Activated naive CD4-positive, alpha-beta T cell treated with anti-CD3 and anti-CD28 coated beads for 36 hours (primary cell): ENCODE measurements around the gene HUS1B. TPM values are rescaled to one million over a fixed set of nuclear protein-coding genes. Genes with fewer than 3 reads are reported as not detected.
A peak's percentile ranks its signal among the peaks of the same experiment; 100 is the strongest.
"Not testable (repeated sequence)": the region's sequence is repeated elsewhere in the genome, so short reads cannot be mapped to it uniquely, and the experiment has no call there.

Source experiments
- CTCF ChIA-PET: fragments of 350-600 bp; sonication (Branson Sonifier 250); formaldehyde crosslinking; loops from one replicate; lab custom pipeline; 2021; ENCODE audit warnings: antibody characterized with exemption; lab: Charles Lee
- DNase-seq: peaks from one replicate; pipeline ENCODE4 v3.0.0-alpha.2; 2020
- H3K27ac Mint-ChIP-seq: one replicate; pipeline ENCODE4 v1.8.0; 2021; ENCODE audit warnings: mild to moderate bottlenecking, mixed read lengths
- H3K27me3 Mint-ChIP-seq: one replicate; pipeline ENCODE4 v1.8.0; 2021; ENCODE audit warnings: low read depth, mixed read lengths
- H3K36me3 Mint-ChIP-seq: one replicate; pipeline ENCODE4 v1.8.0; 2021; ENCODE audit warnings: low read depth, mixed read lengths
- H3K4me1 Mint-ChIP-seq: one replicate; pipeline ENCODE4 v1.8.0; 2021; ENCODE audit warnings: low read depth, mixed read lengths
- H3K4me3 Mint-ChIP-seq: one replicate; pipeline ENCODE4 v1.8.0; 2021; ENCODE audit warnings: mild to moderate bottlenecking, moderate library complexity, mixed read lengths
- H3K9me3 Mint-ChIP-seq: one replicate; pipeline ENCODE4 v1.8.0; 2021; ENCODE audit warnings: mixed read lengths
- intact Hi-C: fragments of 100-400 bp; cut with micrococcal nuclease; formaldehyde crosslinking; loops from one replicate; pipeline ENCODE4 v1.15.1; 2023
- total RNA-seq, 2 experiments: library from RNA; stranded (reverse); gene quantifications; one replicate each; pipeline ENCODE4 v1.2.3, GENCODE V29; 2021

HUS1B gene
- 1 to 10 TPM in 1 of 2 experiments, under 1 TPM in 1; 0.67 to 1.2 TPM for total RNA-seq

DNA sequence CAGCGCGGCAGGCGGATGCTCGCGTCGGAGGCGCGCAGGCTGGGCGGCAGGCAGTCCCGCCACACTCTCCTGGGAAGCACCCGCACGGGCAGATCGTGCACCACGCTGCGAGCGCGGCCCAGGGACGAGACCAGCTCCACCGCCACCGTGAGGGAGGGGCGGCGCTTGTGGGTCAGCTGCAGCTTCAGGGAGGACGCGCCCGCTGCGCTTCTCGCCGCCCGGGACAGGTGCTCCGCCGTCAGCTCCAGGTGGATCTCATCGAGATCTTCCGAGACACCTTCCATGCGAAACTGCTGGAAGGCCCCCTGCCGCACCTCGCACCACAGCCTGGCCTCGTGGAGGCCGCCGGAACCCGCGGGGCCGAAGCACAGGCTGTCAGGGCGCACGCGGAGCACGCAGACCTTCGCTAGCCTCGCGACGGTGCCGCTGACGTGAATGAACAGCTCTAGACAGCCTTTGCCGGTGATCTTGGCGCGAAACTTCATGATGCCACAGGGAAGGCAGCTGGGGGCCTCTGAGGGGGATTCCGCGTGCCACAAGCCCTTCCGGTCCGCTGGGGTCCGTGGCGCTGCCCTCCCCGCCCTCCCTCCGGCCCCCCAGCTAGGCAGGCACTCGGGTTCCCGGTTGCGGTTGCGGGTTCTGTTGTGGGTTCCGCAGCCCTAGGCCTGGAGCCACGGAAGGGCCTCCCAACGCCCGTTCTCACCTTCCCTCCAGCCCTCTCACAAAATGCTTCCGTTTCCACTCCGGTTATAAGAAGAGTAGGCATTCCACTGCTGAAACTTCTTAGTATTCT lies at the start of gene HUS1B:
HUS1B (minus strand) TSS at position 641 of the 793 bp plus-strand sequence; CDS start at position 485, 156 bp downstream.
- intact Hi-C loops: no loop called here
- no peaks in the 10 kb centered on the region for H3K27me3 Mint-ChIP-seq
- no peak within 1 kb of the TSS for H3K27ac Mint-ChIP-seq
- H3K9me3 Mint-ChIP-seq: peaks cover 2% of the 10 kb centered on the region
- H3K4me1 Mint-ChIP-seq: peaks cover 40% of the 10 kb centered on the region
- H3K36me3 Mint-ChIP-seq: peaks cover 14% of the 10 kb centered on the region
- CTCF ChIA-PET: interaction anchor here (0.6 kb wide), 1 partner anchor 268 kb away, joined by 3 read pairs; no protein-coding TSS in a partner anchor
- no peak for DNase-seq
- H3K4me3 Mint-ChIP-seq: no peak within 1 kb of the TSS

DNA sequence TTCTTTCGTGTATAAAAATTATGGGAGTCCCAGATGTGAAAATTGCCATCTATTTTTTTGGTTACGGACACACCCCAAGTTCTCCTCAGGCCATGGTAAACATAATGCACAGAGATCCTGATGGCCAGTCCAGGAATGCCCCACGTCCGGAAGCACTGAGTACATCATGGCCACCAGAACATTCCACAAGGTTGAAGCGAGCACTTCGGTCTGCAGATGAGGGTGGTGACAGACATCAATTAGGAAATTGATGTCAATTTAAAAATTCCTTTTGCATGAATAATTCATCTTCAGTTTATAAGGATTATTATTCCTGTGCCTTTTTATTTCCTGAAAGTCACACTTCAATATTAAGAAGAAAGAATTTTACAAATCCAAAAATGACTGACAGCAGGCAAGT lies 49.2 kb upstream of the HUS1B start:
- Mint-ChIP-seq H3K4me1 (peaks cover 14% of the 10 kb centered on the region), H3K27me3 (peaks cover 4% of the 10 kb centered on the region), H3K4me3 (no peak overlapping the region), H3K27ac (no peak overlapping the region), H3K36me3 (no peaks in the 10 kb centered on the region), H3K9me3 (no peaks in the 10 kb centered on the region)
- intact Hi-C loops: no loop called here
- CTCF ChIA-PET: interaction anchor here (0.6 kb wide), 1 partner anchor 356 kb away, joined by 5 read pairs; no protein-coding TSS in a partner anchor
- DNase-seq: no peak

DNA sequence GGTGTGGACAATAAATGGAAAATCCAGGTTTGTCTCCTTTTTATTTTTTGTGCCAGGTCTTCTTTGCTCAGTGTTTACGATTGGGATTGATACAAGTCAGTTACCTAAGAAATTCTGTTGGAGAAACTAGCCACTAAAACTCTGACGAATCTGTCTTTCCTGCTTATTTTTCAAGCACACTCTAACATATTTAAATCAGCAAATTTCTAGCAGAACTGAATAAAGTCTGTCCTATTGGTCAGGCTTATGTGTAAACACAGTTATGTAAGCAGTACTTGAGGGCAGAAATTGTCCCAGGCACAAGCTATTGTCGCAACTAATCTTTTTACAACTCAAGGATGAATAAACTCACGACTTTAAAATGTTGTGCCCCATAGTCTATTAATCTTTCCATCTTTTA lies 48.1 kb upstream of the HUS1B start:
- peaks cover 6% of the 10 kb centered on the region for H3K4me1 Mint-ChIP-seq
- CTCF ChIA-PET: interaction anchor here (1.1 to 1.2 kb wide), 2 partner anchors 17 to 111 kb away, joined by 3 to 6 read pairs; no protein-coding TSS in a partner anchor
- H3K27me3 Mint-ChIP-seq: peaks cover 4% of the 10 kb centered on the region
- H3K36me3 Mint-ChIP-seq: no peaks in the 10 kb centered on the region
- H3K27ac Mint-ChIP-seq: no peak overlapping the region
- intact Hi-C loops: no loop called here
- H3K4me3 Mint-ChIP-seq: no peak overlapping the region
- DNase-seq: no peak
- no peaks in the 10 kb centered on the region for H3K9me3 Mint-ChIP-seq

DNA sequence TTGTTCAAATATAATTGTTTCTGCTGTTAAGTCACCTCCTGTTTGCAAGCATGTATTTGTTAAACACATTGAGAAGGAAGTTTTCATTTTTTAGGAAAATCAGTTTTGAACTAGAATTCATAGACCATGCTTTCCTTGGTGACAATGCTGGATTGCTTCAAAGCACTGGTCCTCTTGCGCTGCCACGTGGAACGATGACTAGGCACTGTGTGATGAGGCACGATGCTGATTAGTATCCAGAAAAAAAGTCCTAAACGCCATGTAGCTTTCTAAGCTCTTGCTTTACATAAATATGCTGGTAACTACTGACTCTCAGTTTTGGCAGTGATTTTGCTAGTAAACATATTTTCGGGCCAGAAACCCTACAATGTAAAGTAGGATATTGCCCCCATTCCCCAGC lies 47.1 kb upstream of the HUS1B start:
- intact Hi-C loops: no loop called here
- Mint-ChIP-seq H3K27ac (no peak overlapping the region), H3K27me3 (peaks cover 4% of the 10 kb centered on the region), H3K4me3 (no peak overlapping the region), H3K9me3 (no peaks in the 10 kb centered on the region), H3K36me3 (no peaks in the 10 kb centered on the region), H3K4me1 (no peaks in the 10 kb centered on the region)
- CTCF ChIA-PET: interaction anchor here (0.9 to 1.0 kb wide), 2 partner anchors 18 to 111 kb away, joined by 3 to 4 read pairs; no protein-coding TSS in a partner anchor
- no peak for DNase-seq

DNA sequence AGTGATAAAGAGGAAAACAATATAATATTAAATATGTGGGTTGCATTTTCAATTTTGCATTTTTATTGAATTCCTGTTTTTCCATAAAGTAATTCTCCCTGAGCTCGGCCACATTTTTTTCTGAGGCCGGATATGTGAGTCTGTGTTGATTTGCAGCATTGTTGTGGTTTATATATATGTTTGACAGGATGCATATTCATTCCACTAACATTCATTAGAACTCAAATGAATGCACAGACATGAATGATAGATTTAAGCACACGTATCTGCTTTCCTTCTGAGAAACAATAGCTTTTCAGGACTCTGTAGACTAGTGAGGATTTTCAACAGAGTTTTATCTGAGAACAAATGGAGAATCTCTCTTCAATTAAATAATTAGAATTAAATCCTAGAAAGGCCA lies 46.7 kb upstream of the HUS1B start:
- Mint-ChIP-seq H3K4me3 (no peak overlapping the region), H3K9me3 (no peaks in the 10 kb centered on the region), H3K27me3 (peaks cover 4% of the 10 kb centered on the region), H3K4me1 (no peaks in the 10 kb centered on the region), H3K36me3 (no peaks in the 10 kb centered on the region), H3K27ac (no peak overlapping the region)
- no peak for DNase-seq
- CTCF ChIA-PET: interaction anchor here (0.9 to 1.0 kb wide), 2 partner anchors 18 to 110 kb away, joined by 3 to 4 read pairs; no protein-coding TSS in a partner anchor
- intact Hi-C loops: no loop called here

DNA sequence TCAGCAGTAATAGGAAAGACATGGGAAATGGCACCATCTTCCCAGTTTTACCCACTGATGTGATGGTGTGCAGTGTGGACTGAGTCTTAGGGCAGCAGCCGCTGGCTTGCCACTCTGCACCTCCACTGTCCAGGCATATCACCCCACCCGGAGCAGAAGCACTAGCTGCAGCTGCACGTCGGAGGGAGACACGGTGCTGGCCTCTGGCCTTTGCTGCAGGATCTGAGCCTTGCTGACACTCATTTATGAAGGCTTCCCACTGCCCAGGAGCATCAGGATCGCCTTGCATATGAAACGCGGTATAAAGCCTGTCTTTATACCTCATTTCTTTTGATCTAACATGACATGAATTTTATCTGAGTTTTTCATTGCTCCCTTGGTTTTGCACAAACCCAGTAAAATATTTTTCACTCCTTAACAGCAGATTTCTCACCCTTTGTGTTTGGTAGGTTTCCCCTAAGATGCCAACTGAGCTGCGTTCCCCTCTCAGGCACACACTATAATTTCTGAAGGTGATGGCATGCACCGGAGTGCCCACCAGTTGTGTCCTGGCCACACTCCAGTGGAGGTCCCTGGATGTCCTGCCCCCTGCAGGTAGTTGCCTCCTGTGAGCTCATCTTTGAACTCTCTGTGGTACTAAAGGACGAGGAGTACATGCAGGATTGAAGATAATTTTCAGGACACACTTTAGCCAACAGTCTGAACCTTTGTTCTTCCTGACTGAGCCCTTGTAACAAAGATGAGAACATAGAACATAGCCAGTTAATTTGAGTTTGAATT lies 45.0 kb upstream of the HUS1B start:
- DNase-seq: no peak
- CTCF ChIA-PET: interaction anchor here (0.6 to 2.3 kb wide), 2 partner anchors 19 to 87 kb away, joined by 3 to 11 read pairs; no protein-coding TSS in a partner anchor
- Mint-ChIP-seq H3K4me1 (no peaks in the 10 kb centered on the region), H3K4me3 (no peak overlapping the region), H3K27ac (no peak overlapping the region), H3K9me3 (no peaks in the 10 kb centered on the region), H3K27me3 (peaks cover 1% of the 10 kb centered on the region), H3K36me3 (no peaks in the 10 kb centered on the region)
- intact Hi-C loops: no loop called here

DNA sequence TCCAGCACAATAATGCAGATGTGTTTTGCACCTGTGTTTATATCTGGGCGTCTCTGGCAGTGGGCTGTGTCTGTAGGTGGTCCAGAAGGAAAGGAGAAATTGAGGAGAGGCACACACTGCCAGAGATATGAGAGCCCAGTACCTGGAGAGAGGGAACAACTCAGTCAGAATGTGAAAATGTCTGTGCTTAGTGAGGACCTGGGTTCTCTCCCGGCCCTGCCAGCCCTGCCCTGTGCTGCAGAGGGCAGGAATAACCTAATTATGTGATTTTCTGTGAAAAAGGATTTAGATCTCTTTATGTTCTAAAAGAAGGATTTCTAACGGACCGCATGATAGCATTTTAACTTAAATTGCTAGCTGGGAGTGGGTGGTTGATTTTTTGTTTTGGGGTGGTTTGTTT lies 44.3 kb upstream of the HUS1B start:
- no peak for DNase-seq
- H3K9me3 Mint-ChIP-seq: no peaks in the 10 kb centered on the region
- H3K27me3 Mint-ChIP-seq: no peaks in the 10 kb centered on the region
- intact Hi-C loops: no loop called here
- no peak overlapping the region for H3K27ac Mint-ChIP-seq
- H3K4me3 Mint-ChIP-seq: no peak overlapping the region
- H3K36me3 Mint-ChIP-seq: no peaks in the 10 kb centered on the region
- CTCF ChIA-PET: interaction anchor here (2.3 kb wide), 1 partner anchor 20 kb away, joined by 11 read pairs; no protein-coding TSS in a partner anchor
- H3K4me1 Mint-ChIP-seq: no peaks in the 10 kb centered on the region

DNA sequence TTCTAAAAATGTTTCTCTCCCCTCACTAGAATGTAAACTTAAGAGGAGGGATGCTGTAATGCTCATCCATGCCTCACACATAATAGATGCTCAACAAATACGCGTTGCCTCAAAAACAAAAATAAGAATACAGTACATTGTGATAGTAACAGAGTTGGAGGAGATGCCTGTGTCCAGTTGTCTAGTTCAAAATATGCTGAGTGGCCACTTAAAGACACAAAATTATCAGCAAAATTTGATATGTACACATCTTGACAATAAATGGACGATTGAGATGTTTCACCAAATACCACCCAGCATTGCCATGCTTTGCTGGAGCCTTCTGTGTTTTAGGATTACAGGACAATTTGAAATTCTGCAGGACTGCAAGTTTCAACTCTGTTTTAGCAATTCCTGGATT lies 43.6 kb upstream of the HUS1B start:
- Mint-ChIP-seq H3K4me3 (no peak overlapping the region), H3K36me3 (no peaks in the 10 kb centered on the region), H3K4me1 (no peaks in the 10 kb centered on the region), H3K9me3 (no peaks in the 10 kb centered on the region), H3K27me3 (no peaks in the 10 kb centered on the region), H3K27ac (no peak overlapping the region)
- DNase-seq: no peak
- intact Hi-C loops: no loop called here
- CTCF ChIA-PET: interaction anchor here (0.7 to 2.3 kb wide), 2 partner anchors 21 to 265 kb away, joined by 3 to 11 read pairs; no protein-coding TSS in a partner anchor

DNA sequence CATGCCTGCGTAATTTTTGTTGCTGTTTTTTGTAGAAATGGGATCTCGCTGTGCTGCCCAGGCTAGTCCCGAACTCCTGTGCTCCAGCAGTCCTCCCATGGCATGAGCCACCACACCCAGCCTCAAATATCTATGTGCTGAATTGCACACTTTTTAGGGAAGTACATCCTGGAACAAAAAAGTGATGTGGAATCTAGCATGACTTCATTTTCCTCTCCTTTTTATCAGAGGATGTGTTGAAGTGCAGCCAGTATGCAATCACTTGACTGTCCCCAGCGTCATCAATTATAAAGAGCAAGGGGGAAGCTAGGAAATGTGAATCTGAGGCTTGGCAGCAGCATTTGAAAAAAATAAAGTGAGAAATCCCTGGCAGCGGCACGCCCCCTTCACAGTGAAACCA lies 42.4 kb upstream of the HUS1B start:
- Mint-ChIP-seq H3K9me3 (no peaks in the 10 kb centered on the region), H3K4me3 (no peak overlapping the region), H3K27ac (no peak overlapping the region), H3K36me3 (no peaks in the 10 kb centered on the region), H3K4me1 (no peaks in the 10 kb centered on the region), H3K27me3 (no peaks in the 10 kb centered on the region)
- DNase-seq: no peak
- CTCF ChIA-PET: interaction anchor here (1.0 kb wide), 1 partner anchor 82 kb away, joined by 3 read pairs; no protein-coding TSS in a partner anchor
- intact Hi-C loops: no loop called here

DNA sequence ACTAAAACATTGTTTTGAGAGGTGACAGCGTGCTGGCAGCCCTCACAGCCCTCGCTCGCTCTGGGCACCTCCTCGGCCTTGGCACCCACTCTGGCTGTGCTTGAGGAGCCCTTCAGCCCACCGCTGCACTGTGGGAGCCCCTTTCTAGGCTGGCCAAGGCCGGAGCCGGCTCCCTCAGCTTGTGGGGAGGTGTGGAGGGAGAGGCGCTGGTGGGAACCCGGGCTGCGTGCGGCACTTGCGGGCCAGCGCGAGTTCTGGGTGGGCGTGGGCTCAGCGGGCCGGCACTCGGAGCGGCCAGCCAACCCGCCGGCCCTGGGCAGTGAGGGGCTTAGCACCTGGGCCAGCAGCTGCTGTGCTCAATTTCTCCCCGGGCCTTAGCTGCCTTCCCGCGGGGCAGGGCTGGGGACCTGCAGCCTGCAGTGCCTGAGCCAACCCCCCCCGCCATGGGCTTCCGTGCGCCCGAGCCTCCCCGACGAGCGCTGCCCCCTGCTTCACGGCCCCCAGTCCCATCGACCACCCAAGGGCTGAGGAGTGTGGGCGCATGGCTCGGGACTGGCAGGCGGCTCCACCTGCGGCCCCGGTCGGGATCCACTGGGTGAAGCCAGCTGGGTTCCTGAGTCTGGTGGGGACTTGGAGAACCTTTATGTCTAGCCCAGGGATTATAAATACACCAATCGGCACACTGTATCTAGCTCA lies 37.7 kb upstream of the HUS1B start:
- peaks cover 20% of the 10 kb centered on the region for H3K4me1 Mint-ChIP-seq
- intact Hi-C loops, H3K4me3 Mint-ChIP-seq, CTCF ChIA-PET, H3K36me3 Mint-ChIP-seq, H3K27ac Mint-ChIP-seq, H3K27me3 Mint-ChIP-seq, DNase-seq, H3K9me3 Mint-ChIP-seq: not testable (repeated sequence)

DNA sequence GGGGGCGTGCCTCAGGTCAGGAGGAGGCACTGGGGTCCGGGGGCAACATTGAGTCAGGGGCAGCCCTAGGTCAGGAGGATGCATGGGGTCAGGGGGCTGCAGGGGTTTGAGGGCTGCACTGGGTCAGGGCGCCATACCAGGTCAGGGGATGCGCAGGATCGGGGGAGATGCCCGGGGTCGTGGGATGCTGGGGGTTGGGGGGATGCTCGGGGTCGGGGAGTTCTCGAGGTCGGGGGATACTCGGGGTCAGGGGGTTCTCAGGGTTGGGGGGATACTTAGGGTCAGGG lies 36.8 kb upstream of the HUS1B start:
- CTCF ChIA-PET: interaction anchor here (0.6 kb wide), 1 partner anchor 10 kb away, joined by 3 read pairs; no protein-coding TSS in a partner anchor
- Mint-ChIP-seq H3K4me3 (peak overlapping the region; percentile 94), H3K36me3 (no peaks in the 10 kb centered on the region), H3K27ac (no peak overlapping the region), H3K9me3 (no peaks in the 10 kb centered on the region), H3K4me1 (peaks cover 22% of the 10 kb centered on the region), H3K27me3 (no peaks in the 10 kb centered on the region)
- intact Hi-C loops: loop anchor here (1.0 kb wide), 1 partner anchor 8 kb away; no protein-coding TSS in a partner anchor
- no peak for DNase-seq
